Naive thymus-derived CD8-positive, alpha-beta T cell (primary cell): ENCODE results near the gene MAP3K1. TPM values are rescaled to one million over a fixed set of nuclear protein-coding genes. Genes with fewer than 3 reads are reported as not detected.

ENCODE experiments used
- ATAC-seq, 2 donors: fragments of 150-1000 bp; cut with Tn5 transposase in 1 of 2; sonication (Bioruptor Pico), chemical (Tn5 transposase) in 1 of 2; 1 replicate in 1 of 2; 2 replicates in 1 of 2; pipeline ENCODE4 v1.10.0; 2021; ENCODE audit warnings: mild to moderate bottlenecking in 2 of 2, moderate library complexity in 2 of 2
- POLR2A ChIA-PET: fragments of 350-600 bp; sonication (Branson Sonifier 250); formaldehyde crosslinking; loops from one replicate; lab custom pipeline; 2021; ENCODE audit warnings: antibody characterized with exemption; lab: Charles Lee
- DNase-seq, 10 donors: peaks; one replicate each; pipeline versions ENCODE4 v3.0.0 to v3.0.0-alpha.2; 2020 to 2022
- H3K27ac Mint-ChIP-seq, 10 donors: one replicate each; pipeline ENCODE4 v1.8.0; 2020 to 2022; ENCODE audit warnings: mild to moderate bottlenecking in 10 of 10, mixed read lengths in 10 of 10, moderate library complexity in 4 of 10, inconsistent platforms in 1 of 10
- H3K27me3 Mint-ChIP-seq, 5 donors: one replicate each; pipeline ENCODE4 v1.8.0; 2021 to 2022; ENCODE audit warnings: mixed read lengths in 5 of 5
- H3K36me3 Mint-ChIP-seq, 3 donors: one replicate each; pipeline ENCODE4 v1.8.0; 2020 to 2022; ENCODE audit warnings: mixed read lengths in 3 of 3, mild to moderate bottlenecking in 2 of 3, inconsistent platforms in 1 of 3
- H3K4me1 Mint-ChIP-seq, 4 donors: one replicate each; pipeline ENCODE4 v1.8.0; 2021 to 2022; ENCODE audit warnings: mixed read lengths in 4 of 4
- H3K4me3 Mint-ChIP-seq, 10 donors: one replicate each; pipeline ENCODE4 v1.8.0; 2020 to 2022; ENCODE audit warnings: mild to moderate bottlenecking in 10 of 10, mixed read lengths in 10 of 10, moderate library complexity in 6 of 10, inconsistent platforms in 1 of 10
- H3K9me3 Mint-ChIP-seq, 9 donors: one replicate each; pipeline ENCODE4 v1.8.0; 2020 to 2022; ENCODE audit warnings: mixed read lengths in 9 of 9, mild to moderate bottlenecking in 3 of 9, inconsistent platforms in 1 of 9, moderate library complexity in 1 of 9
- polyA plus RNA-seq, 3 donors: library from polyadenylated mRNA; unstranded; fragments of 300-500 nt; fragmentation: Illumina TruSeq; gene quantifications; one replicate each; pipeline ENCODE4 v1.2.3, GENCODE V29; 2021
- total RNA-seq, 8 experiments: library from RNA in 2 of 8; stranded (reverse) in 2 of 8; gene quantifications; one replicate each; pipeline ENCODE4 v1.2.3 and lab custom pipeline; 2021 to 2026

MAP3K1 gene
- total and polyA plus RNA-seq, 5 experiments from 2014 or later, result 15.3 to 38.0 (median 20.3) TPM

GRCh38 chr5:56852228-56853000 is 37.1 kb downstream of the MAP3K1 start:
- Mint-ChIP-seq H3K27ac (peak overlapping the region in 9 of 10 donors; percentile 2 to 84 (median 58)), H3K9me3 (no peaks in the 10 kb centered on the region), H3K36me3 (peaks cover 0 to 5% (median 0%) of the 10 kb centered on the region in 3 donors), H3K4me1 (peaks cover 31 to 92% (median 73%) of the 10 kb centered on the region in 4 donors), H3K4me3 (peak overlapping the region in 9 of 10 donors; percentile 12 to 71 (median 58)), H3K27me3 (no peaks in the 10 kb centered on the region)
- POLR2A ChIA-PET, result interaction anchor here (0.6 kb wide), 1 partner anchor 512 kb away, joined by 5 read pairs; no protein-coding TSS in a partner anchor
- peak; percentile 46 to 50 for ATAC-seq
- no peak for DNase-seq

- POLR2A ChIA-PET, result interaction anchor here (0.6 to 1.1 kb wide), 3 partner anchors 39 to 884 kb away, joined by 3 read pairs; partner anchors contain the start of gene MAP3K1
- Mint-ChIP-seq H3K27ac (peak overlapping the region; percentile 1 to 69 (median 40)), H3K4me1 (peaks cover 31 to 80% (median 65%) of the 10 kb centered on the region in 4 donors), H3K9me3 (no peaks in the 10 kb centered on the region), H3K27me3 (no peaks in the 10 kb centered on the region), H3K4me3 (peak overlapping the region in 8 of 10 donors; percentile 3 to 65 (median 32)), H3K36me3 (peaks cover 0 to 17% (median 0%) of the 10 kb centered on the region in 3 donors)
- ATAC-seq, result peak; percentile 35 to 38
- no peak for DNase-seq
Measured at GRCh38 chr5:56853698-56854097, 38.3 kb downstream of the MAP3K1 start.

- ATAC-seq (no peak), DNase-seq (no peak)
- H3K27me3 Mint-ChIP-seq, result no peaks in the 10 kb centered on the region
- H3K27ac Mint-ChIP-seq, result peak overlapping the region in 5 of 10 donors; percentile 22 to 68 (median 34)
- POLR2A ChIA-PET, result no interaction called here
- H3K4me1 Mint-ChIP-seq, result peaks cover 29 to 68% (median 54%) of the 10 kb centered on the region in 4 donors
- H3K4me3 Mint-ChIP-seq, result peak overlapping the region in 3 of 10 donors; percentile 11 to 44 (median 16)
- H3K9me3 Mint-ChIP-seq, result no peaks in the 10 kb centered on the region
- peaks cover 0 to 26% (median 0%) of the 10 kb centered on the region in 3 donors for H3K36me3 Mint-ChIP-seq
Measured at GRCh38 chr5:56854920-56855319, 39.6 kb downstream of the MAP3K1 start.

GRCh38 chr5:56856541-56857178 is 41.3 kb downstream of the MAP3K1 start:
- H3K4me3 Mint-ChIP-seq, result no peak overlapping the region
- H3K36me3 Mint-ChIP-seq, result peaks cover 0 to 42% (median 8%) of the 10 kb centered on the region in 3 donors
- DNase-seq (no peak), ATAC-seq (no peak)
- peak overlapping the region in 2 of 10 donors; percentile 8 to 61 for H3K27ac Mint-ChIP-seq
- no peaks in the 10 kb centered on the region for H3K9me3 Mint-ChIP-seq
- no peaks in the 10 kb centered on the region for H3K27me3 Mint-ChIP-seq
- peaks cover 26 to 56% (median 43%) of the 10 kb centered on the region in 4 donors for H3K4me1 Mint-ChIP-seq
- POLR2A ChIA-PET, result no interaction called here

GRCh38 chr5:56858777-56859442 is 43.6 kb downstream of the MAP3K1 start:
- Mint-ChIP-seq H3K9me3 (no peaks in the 10 kb centered on the region), H3K27ac (peak overlapping the region in 4 of 10 donors; percentile 10 to 59 (median 15)), H3K27me3 (no peaks in the 10 kb centered on the region), H3K4me1 (peaks cover 17 to 36% (median 26%) of the 10 kb centered on the region in 4 donors), H3K36me3 (peaks cover 0 to 59% (median 17%) of the 10 kb centered on the region in 3 donors), H3K4me3 (no peak overlapping the region)
- DNase-seq (no peak), ATAC-seq (no peak)
- POLR2A ChIA-PET, result no interaction called here

- no peaks in the 10 kb centered on the region for H3K27me3 Mint-ChIP-seq
- peaks cover 6 to 7% (median 6%) of the 10 kb centered on the region in 4 donors for H3K4me1 Mint-ChIP-seq
- POLR2A ChIA-PET, result no interaction called here
- H3K4me3 Mint-ChIP-seq, result no peak overlapping the region
- no peaks in the 10 kb centered on the region for H3K9me3 Mint-ChIP-seq
- ATAC-seq (no peak), DNase-seq (no peak)
- peak overlapping the region in 5 of 10 donors; percentile 1 to 67 (median 16) for H3K27ac Mint-ChIP-seq
- peaks cover 0 to 82% (median 27%) of the 10 kb centered on the region in 3 donors for H3K36me3 Mint-ChIP-seq
Measured at GRCh38 chr5:56861893-56862485, 46.6 kb downstream of the MAP3K1 start.

- no peak overlapping the region for H3K4me3 Mint-ChIP-seq
- no peak overlapping the region for H3K27ac Mint-ChIP-seq
- H3K27me3 Mint-ChIP-seq, result no peaks in the 10 kb centered on the region
- no peak for DNase-seq
- POLR2A ChIA-PET, result no interaction called here
- no peak for ATAC-seq
- peaks cover 0 to 82% (median 27%) of the 10 kb centered on the region in 3 donors for H3K36me3 Mint-ChIP-seq
- H3K9me3 Mint-ChIP-seq, result no peaks in the 10 kb centered on the region
- peaks cover 5 to 7% (median 6%) of the 10 kb centered on the region in 4 donors for H3K4me1 Mint-ChIP-seq
Measured at GRCh38 chr5:56862909-56863308, 47.6 kb downstream of the MAP3K1 start.

- no peaks in the 10 kb centered on the region for H3K9me3 Mint-ChIP-seq
- no peaks in the 10 kb centered on the region for H3K27me3 Mint-ChIP-seq
- DNase-seq (no peak), ATAC-seq (no peak)
- peaks cover 0 to 31% (median 7%) of the 10 kb centered on the region in 4 donors for H3K4me1 Mint-ChIP-seq
- peak overlapping the region in 6 of 10 donors; percentile 6 to 81 (median 40) for H3K27ac Mint-ChIP-seq
- H3K36me3 Mint-ChIP-seq, result peaks cover 6 to 83% (median 16%) of the 10 kb centered on the region in 3 donors
- H3K4me3 Mint-ChIP-seq, result no peak overlapping the region
- POLR2A ChIA-PET, result no interaction called here
Measured at GRCh38 chr5:56871777-56872176, 56.4 kb downstream of the MAP3K1 start.

GRCh38 chr5:56873056-56873455 is 57.7 kb downstream of the MAP3K1 start:
- H3K4me1 Mint-ChIP-seq, result peaks cover 0 to 31% (median 7%) of the 10 kb centered on the region in 4 donors
- H3K27me3 Mint-ChIP-seq, result no peaks in the 10 kb centered on the region
- ATAC-seq (no peak), DNase-seq (no peak)
- POLR2A ChIA-PET, result no interaction called here
- no peaks in the 10 kb centered on the region for H3K9me3 Mint-ChIP-seq
- peak overlapping the region in 2 of 10 donors; percentile 16 to 36 for H3K27ac Mint-ChIP-seq
- peaks cover 6 to 86% (median 16%) of the 10 kb centered on the region in 3 donors for H3K36me3 Mint-ChIP-seq
- no peak overlapping the region for H3K4me3 Mint-ChIP-seq

- POLR2A ChIA-PET, result no interaction called here
- peak overlapping the region in 3 of 10 donors; percentile 0 to 61 (median 23) for H3K27ac Mint-ChIP-seq
- peaks cover 6 to 88% (median 20%) of the 10 kb centered on the region in 3 donors for H3K36me3 Mint-ChIP-seq
- no peak for DNase-seq
- no peak overlapping the region for H3K4me3 Mint-ChIP-seq
- H3K27me3 Mint-ChIP-seq, result no peaks in the 10 kb centered on the region
- no peak for ATAC-seq
- no peaks in the 10 kb centered on the region for H3K9me3 Mint-ChIP-seq
- peaks cover 0 to 23% (median 7%) of the 10 kb centered on the region in 4 donors for H3K4me1 Mint-ChIP-seq
Measured at GRCh38 chr5:56876327-56876726, 61.0 kb downstream of the MAP3K1 start.

- no peaks in the 10 kb centered on the region for H3K9me3 Mint-ChIP-seq
- ATAC-seq (no peak), DNase-seq (no peak)
- no peaks in the 10 kb centered on the region for H3K4me1 Mint-ChIP-seq
- H3K27ac Mint-ChIP-seq, result peak overlapping the region in 2 of 10 donors; percentile 26 to 27
- no peak overlapping the region for H3K4me3 Mint-ChIP-seq
- POLR2A ChIA-PET, result no interaction called here
- no peaks in the 10 kb centered on the region for H3K27me3 Mint-ChIP-seq
- peaks cover 7 to 89% (median 40%) of the 10 kb centered on the region in 3 donors for H3K36me3 Mint-ChIP-seq
Measured at GRCh38 chr5:56881571-56881970, 66.2 kb downstream of the MAP3K1 start.
